Gastroesophageal sphincter (tissue), 4 donors: Measurements from ENCODE around the gene GYPA. TPM values are rescaled to one million over a fixed set of nuclear protein-coding genes. Genes with fewer than 3 reads are reported as not detected.
"Not testable (repeated sequence)": the region's sequence is repeated elsewhere in the genome, so short reads cannot be mapped to it uniquely, and the experiment has no call there.

Experiments
- ATAC-seq: fragments of 150-250 bp; one replicate; pipeline ENCODE4 v1.9.1; 2016; ENCODE audit warnings: mild to moderate bottlenecking, moderate library complexity
- H3K27ac ChIP-seq, 4 donors: fragments of 200-600 bp; sonication (generic) in 3 of 4; 1 replicate in 3 of 4; 2 replicates in 1 of 4; pipeline ENCODE4 v1.5.1; 2016 to 2019
- H3K27me3 ChIP-seq: fragments of 200-600 bp; sonication (generic); one replicate; pipeline ENCODE4 v1.5.1; 2019
- H3K36me3 ChIP-seq, 2 donors: fragments of 200-600 bp; sonication (generic); one replicate each; pipeline ENCODE4 v1.5.1; 2019; ENCODE audit warnings: control low read depth in 1 of 2
- H3K4me1 ChIP-seq, 3 donors: fragments of 200-600 bp; sonication (generic); 1 replicate in 2 of 3; 2 replicates in 1 of 3; pipeline ENCODE4 v1.5.1; 2016 to 2019; ENCODE audit warnings: control low read depth in 2 of 3
- H3K4me3 ChIP-seq, 2 donors: fragments of 200-600 bp; sonication (generic); one replicate each; pipeline ENCODE4 v1.5.1; 2019; ENCODE audit warnings: mild to moderate bottlenecking in 1 of 2, moderate library complexity in 1 of 2
- H3K9me3 ChIP-seq, 3 donors: fragments of 200-600 bp; sonication (generic); one replicate each; pipeline ENCODE4 v1.5.1; 2017 to 2019; ENCODE audit warnings: control low read depth in 2 of 3
- CTCF ChIP-seq, 4 experiments: fragments of 200-600 bp in 2 of 4; fragments of 450-650 bp in 2 of 4; sonication (generic) in 1 of 4; IDR thresholded peaks; one replicate each; pipeline ENCODE4 v1.5.1; 2017 to 2019; ENCODE audit warnings: antibody characterized with exemption in 4 of 4, mild to moderate bottlenecking in 2 of 4, moderate library complexity in 2 of 4
- EP300 ChIP-seq: sonication (generic); formaldehyde crosslinking; IDR thresholded peaks from one replicate; pipeline ENCODE4 v1.6.1; 2017; ENCODE audit warnings: antibody characterized with exemption, mild to moderate bottlenecking
- POLR2A ChIP-seq, 2 donors: fragments of 450-650 bp; IDR thresholded peaks; one replicate each; pipeline ENCODE4 v1.6.1; 2017; ENCODE audit warnings: antibody characterized with exemption in 2 of 2, mild to moderate bottlenecking in 2 of 2, moderate library complexity in 1 of 2
- POLR2AphosphoS5 ChIP-seq: sonication (generic); formaldehyde crosslinking; IDR thresholded peaks from one replicate; pipeline ENCODE4 v1.6.1; 2017; ENCODE audit warnings: antibody characterized with exemption
- WGBS, 2 donors: methylation state at CpG; one replicate each; pipeline ENCODE4 v1.1.5; 2018; ENCODE audit warnings: low coverage in 1 of 2; 5-methylcytosine and 5-hydroxymethylcytosine counted together
- total RNA-seq, 4 donors: library from RNA; depleted of rRNA; stranded (reverse); fragments of >200 nt; gene quantifications; one replicate each; pipeline ENCODE4 v1.1.0, GENCODE V29; 2016

GYPA gene
- total RNA-seq, 4 donors from 2014 or later = not detected

DNA sequence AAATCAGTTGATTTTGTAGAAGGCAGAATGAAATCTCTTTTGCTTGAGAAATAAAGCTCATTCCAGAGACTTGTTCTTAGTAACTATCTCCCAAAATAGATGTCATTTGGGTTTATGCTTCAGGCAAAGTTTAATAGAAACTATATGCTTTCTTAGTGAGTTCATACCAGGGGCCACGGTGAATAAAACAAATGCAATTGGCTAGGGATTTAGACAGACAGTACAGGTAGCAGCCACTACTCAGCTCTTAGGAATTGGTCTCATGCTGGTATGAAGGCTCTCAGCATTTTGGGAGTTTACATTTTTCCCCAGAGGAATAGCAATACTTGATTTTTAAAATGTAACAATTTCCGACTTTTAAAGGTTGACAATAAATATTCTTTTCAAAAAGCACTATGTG, 27.0 kb downstream of the GYPA start:
- Histone ChIP-seq H3K9me3 (no peaks in the 10 kb centered on the region), H3K27me3 (no peaks in the 10 kb centered on the region), H3K4me3 (no peak overlapping the region), H3K36me3 (no peaks in the 10 kb centered on the region), H3K4me1 (no peaks in the 10 kb centered on the region), H3K27ac (no peak overlapping the region)
- TF ChIP-seq EP300 (no peak), CTCF (IDR thresholded peaks at IDR 0.05) (no peak), POLR2A (IDR thresholded peaks at IDR 0.05) (no peak), POLR2AphosphoS5 (no peak)
- 50 to 64% methylated on average over 2 of the region's 2 CpGs for WGBS, 2 donors
- no peak for ATAC-seq

GRCh38 chr4:144104509-144105130, 35.9 kb downstream of the GYPA start:
- no peak overlapping the region for H3K4me3 ChIP-seq
- TF ChIP-seq EP300 = no peak
- TF ChIP-seq POLR2A (IDR thresholded peaks at IDR 0.05) = no peak
- no peak for TF ChIP-seq POLR2AphosphoS5
- no peak for TF ChIP-seq CTCF (IDR thresholded peaks at IDR 0.05)
- H3K27me3 ChIP-seq = no peaks in the 10 kb centered on the region
- no peaks in the 10 kb centered on the region for H3K36me3 ChIP-seq
- 81 to 84% methylated on average over 6 of the region's 6 CpGs for WGBS, 2 donors
- no peaks in the 10 kb centered on the region for H3K9me3 ChIP-seq
- H3K4me1 ChIP-seq = no peaks in the 10 kb centered on the region
- no peak for ATAC-seq
- H3K27ac ChIP-seq = no peak overlapping the region

DNA sequence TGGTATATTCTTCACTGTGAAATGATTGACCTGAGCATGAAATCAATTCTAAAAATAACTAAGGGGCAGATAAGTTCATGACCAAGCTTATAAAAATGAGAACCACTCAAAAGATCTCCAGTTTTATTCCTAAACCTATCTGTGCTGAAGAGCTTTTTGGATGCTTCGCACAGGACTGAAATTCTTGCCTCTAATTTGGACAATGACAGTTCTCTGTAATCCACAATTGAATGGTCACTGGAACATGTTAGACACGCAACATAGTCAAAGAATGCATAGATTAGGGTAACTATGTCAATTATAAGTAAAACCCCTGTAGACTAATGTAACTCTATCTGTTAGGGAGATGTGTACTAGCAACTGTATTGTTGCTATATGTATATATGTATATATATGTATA, 42.7 kb downstream of the GYPA start:
- H3K9me3 ChIP-seq, H3K27ac ChIP-seq, H3K27me3 ChIP-seq, H3K36me3 ChIP-seq, H3K4me1 ChIP-seq, H3K4me3 ChIP-seq, ATAC-seq: not testable (repeated sequence)
- 92 to 100% methylated on average over 2 of the region's 2 CpGs for WGBS, 2 donors

DNA sequence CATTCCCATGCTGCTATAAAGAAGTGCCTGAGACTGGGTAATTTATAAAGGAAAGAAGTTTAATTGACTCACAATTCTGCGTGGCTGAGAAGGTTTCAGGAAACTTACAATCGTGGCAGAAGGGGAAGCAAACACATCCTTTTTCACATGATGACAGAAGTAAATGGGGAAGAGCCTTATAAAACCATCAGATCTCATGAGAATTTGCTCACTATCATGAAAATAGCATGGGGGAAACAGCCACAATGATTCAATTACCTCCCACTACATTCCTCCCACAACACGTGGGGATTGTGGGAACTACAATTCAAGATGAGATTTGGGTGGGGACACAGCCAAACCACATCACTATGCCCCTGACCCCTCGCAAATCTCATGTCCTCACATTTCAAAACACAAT, 46.5 kb downstream of the GYPA start:
- H3K27ac ChIP-seq, ATAC-seq, H3K36me3 ChIP-seq, H3K4me1 ChIP-seq, H3K27me3 ChIP-seq, H3K4me3 ChIP-seq, H3K9me3 ChIP-seq: not testable (repeated sequence)
- WGBS, 2 donors = 71 to 72% methylated on average over 1 to 3 of the region's 4 CpGs

DNA sequence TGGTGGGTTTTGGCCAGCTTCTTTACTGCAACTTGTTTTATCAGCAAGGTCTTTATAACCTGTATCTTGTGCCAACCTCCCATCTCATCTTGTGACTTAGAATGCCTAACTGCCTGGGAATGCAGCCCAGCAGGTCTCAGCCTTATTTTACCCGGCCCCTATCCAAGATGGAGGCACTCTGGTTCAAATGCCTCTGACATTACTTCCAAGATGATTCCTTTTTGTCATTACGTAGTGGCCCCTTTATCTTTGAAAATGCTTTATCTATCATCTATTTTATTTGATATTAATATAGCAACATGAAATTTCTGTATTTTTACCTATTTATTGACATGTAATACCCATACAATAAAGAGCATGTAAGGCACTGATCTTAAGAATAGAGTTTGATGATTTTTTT, 49.3 kb downstream of the GYPA start:
- 95 to 100% methylated on average over 2 of the region's 2 CpGs for WGBS, 2 donors
- H3K27ac ChIP-seq, H3K4me3 ChIP-seq, H3K4me1 ChIP-seq, ATAC-seq, H3K27me3 ChIP-seq, H3K36me3 ChIP-seq, H3K9me3 ChIP-seq: not testable (repeated sequence)

- TF ChIP-seq EP300 (no peak), CTCF (IDR thresholded peaks at IDR 0.05) (no peak), POLR2A (IDR thresholded peaks at IDR 0.05) (no peak), POLR2AphosphoS5 (no peak)
- Histone ChIP-seq H3K9me3 (no peaks in the 10 kb centered on the region), H3K36me3 (no peaks in the 10 kb centered on the region), H3K4me3 (no peak overlapping the region), H3K4me1 (no peaks in the 10 kb centered on the region), H3K27ac (no peak overlapping the region), H3K27me3 (no peaks in the 10 kb centered on the region)
- 72 to 90% methylated on average over 2 to 4 of the region's 5 CpGs for WGBS, 2 donors
- no peak for ATAC-seq
Measured at GRCh38 chr4:144090744-144091143, 49.8 kb downstream of the GYPA start.

GRCh38 chr4:144082053-144082452, 58.5 kb downstream of the GYPA start:
- not testable (repeated sequence) for H3K36me3 ChIP-seq, H3K4me3 ChIP-seq, H3K9me3 ChIP-seq, H3K27me3 ChIP-seq, H3K4me1 ChIP-seq, ATAC-seq, H3K27ac ChIP-seq
- 77 to 78% methylated on average over 3 of the region's 3 CpGs for WGBS, 2 donors

DNA sequence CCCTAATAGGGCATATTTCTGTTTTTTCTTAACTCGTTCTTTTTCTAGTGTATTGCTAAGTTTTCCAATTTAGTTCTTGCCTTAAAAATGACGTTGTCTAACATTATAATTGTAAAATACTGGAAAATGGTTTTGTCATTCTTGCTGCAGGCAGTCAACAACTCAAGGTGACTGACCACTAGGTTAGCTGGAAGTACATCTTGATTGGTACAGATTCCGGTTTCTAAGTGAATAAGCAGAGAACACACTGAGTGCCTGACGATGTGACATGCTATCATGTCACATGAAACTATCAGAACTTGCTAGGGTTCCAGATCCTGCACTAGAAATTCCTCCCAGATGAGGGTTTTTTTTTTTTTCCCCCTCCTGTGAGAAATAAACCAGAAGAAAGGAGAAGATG, 60.4 kb downstream of the GYPA start:
- not testable (repeated sequence) for H3K4me1 ChIP-seq, H3K36me3 ChIP-seq, H3K27me3 ChIP-seq, H3K4me3 ChIP-seq, ATAC-seq, H3K27ac ChIP-seq, H3K9me3 ChIP-seq
- WGBS, 2 donors = 59 to 79% methylated on average over 2 to 4 of the region's 4 CpGs

GRCh38 chr4:144078746-144079145, 61.8 kb downstream of the GYPA start:
- WGBS, 2 donors = 57 to 92% methylated on average over 2 of the region's 2 CpGs
- not testable (repeated sequence) for H3K4me1 ChIP-seq, H3K36me3 ChIP-seq

DNA sequence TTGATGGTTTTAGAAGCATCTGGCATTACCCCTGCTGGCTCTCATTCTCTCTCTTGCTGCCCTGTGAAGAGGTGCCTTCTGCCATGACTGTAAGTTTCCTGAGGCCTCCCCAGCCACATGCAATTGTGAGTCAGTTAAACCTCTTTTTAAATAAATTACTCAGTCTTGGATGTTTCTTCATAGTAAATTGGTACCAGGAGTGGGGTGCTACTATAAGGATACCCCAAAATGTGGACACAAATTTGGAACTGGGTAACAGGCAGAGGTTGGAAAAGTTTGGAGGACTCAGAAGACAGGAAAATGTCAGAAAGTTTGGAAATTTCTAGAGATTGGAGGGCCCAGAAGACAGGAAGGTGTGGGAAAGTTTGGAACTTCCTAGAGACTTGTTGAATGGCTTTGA, 79.0 kb downstream of the GYPA start:
- ATAC-seq, H3K36me3 ChIP-seq: not testable (repeated sequence)

More at GRCh38 chr4:144078746-144079145, 61.8 kb downstream of the GYPA start:
- not testable (repeated sequence) for H3K27ac ChIP-seq, H3K9me3 ChIP-seq, H3K27me3 ChIP-seq, ATAC-seq, H3K4me3 ChIP-seq

More for the DNA sequence above, 79.0 kb downstream of the GYPA start:
- not testable (repeated sequence) for H3K4me1 ChIP-seq, H3K27ac ChIP-seq, H3K4me3 ChIP-seq, H3K27me3 ChIP-seq
- H3K9me3 ChIP-seq = peaks cover 0 to 22% (median 0%) of the 10 kb centered on the region in 3 donors
